ENCODE data around the gene RPL29.

- TF ChIP-seq CEBPB (IDR thresholded peaks at IDR 0.05; ENCODE audit: low read depth, low read length): no peak
- no peak for TF ChIP-seq CTCF (conservative IDR thresholded peaks at IDR 0.05; ENCODE audit: low read depth, low read length)
- no peak for TF ChIP-seq RFX5 (IDR thresholded peaks at IDR 0.05; ENCODE audit: low read depth, low read length)
- TF ChIP-seq SMC3 (IDR thresholded peaks at IDR 0.05; ENCODE audit: low read depth, low read length): no peak
- TF ChIP-seq POLR2A (IDR thresholded peaks at IDR 0.05; ENCODE audit: low read depth, low read length): no peak
- no peak for TF ChIP-seq MAZ (IDR thresholded peaks at IDR 0.05; ENCODE audit: borderline replicate concordance, low read depth, low read length)
- TF ChIP-seq BHLHE40 (IDR thresholded peaks at IDR 0.05; ENCODE audit: low read depth, low read length): no peak
- no peak for TF ChIP-seq USF2 (IDR thresholded peaks at IDR 0.05; ENCODE audit: low read depth, low read length)
- no peak for TF ChIP-seq MAFK (IDR thresholded peaks at IDR 0.05; ENCODE audit: low read depth, low read length)
- TF ChIP-seq RCOR1 (IDR thresholded peaks at IDR 0.05; ENCODE audit: insufficient replicate concordance, low read length): no peak
- TF ChIP-seq RAD21 (IDR thresholded peaks at IDR 0.05; ENCODE audit: low read length): no peak
- no peak for TF ChIP-seq MXI1 (IDR thresholded peaks at IDR 0.05; ENCODE audit: borderline replicate concordance, low read depth, low read length)
Observed at GRCh38 chr3:52044869-52045619, 49.3 kb upstream of the RPL29 start.

Data from IMR-90 (cell line).